Measurements from ENCODE around the gene CFAP46. TPM values are rescaled to one million over a fixed set of nuclear protein-coding genes. Genes with fewer than 3 reads are reported as not detected.

The CFAP46 gene
- total RNA-seq, 2 experiments from 2014 or later = 0.07 TPM; not detected in 1

- intact Hi-C loops (cut with micrococcal nuclease) = no loop called here
- ChIA-PET POLR2A (no interaction called here), CTCF (no interaction called here)
- H3K4me3 Mint-ChIP-seq = no peak overlapping the region
- H3K27me3 Mint-ChIP-seq = no peaks in the 10 kb centered on the region
- H3K4me1 Mint-ChIP-seq (ENCODE audit: low read depth) = peaks cover 9% of the 10 kb centered on the region
- H3K36me3 Mint-ChIP-seq = peaks cover 5% of the 10 kb centered on the region
- no peak for DNase-seq
- no peak overlapping the region for H3K27ac Mint-ChIP-seq
- H3K9me3 Mint-ChIP-seq = no peaks in the 10 kb centered on the region
Observed at GRCh38 chr10:132764108-132764507, 178.3 kb downstream of the CFAP46 start.

GRCh38 chr10:132763545-132763944 lies 178.8 kb downstream of the CFAP46 start:
- ChIA-PET CTCF (no interaction called here), POLR2A (no interaction called here)
- no peak overlapping the region for H3K27ac Mint-ChIP-seq
- H3K9me3 Mint-ChIP-seq = no peaks in the 10 kb centered on the region
- DNase-seq = no peak
- H3K36me3 Mint-ChIP-seq = peaks cover 5% of the 10 kb centered on the region
- H3K4me1 Mint-ChIP-seq (ENCODE audit: low read depth) = peaks cover 9% of the 10 kb centered on the region
- no peaks in the 10 kb centered on the region for H3K27me3 Mint-ChIP-seq
- H3K4me3 Mint-ChIP-seq = no peak overlapping the region
- intact Hi-C loops (cut with micrococcal nuclease) = no loop called here

GRCh38 chr10:132762267-132762666 lies 180.1 kb downstream of the CFAP46 start:
- H3K4me3 Mint-ChIP-seq = no peak overlapping the region
- peaks cover 7% of the 10 kb centered on the region for H3K36me3 Mint-ChIP-seq
- H3K4me1 Mint-ChIP-seq (ENCODE audit: low read depth) = peaks cover 9% of the 10 kb centered on the region
- peak; percentile 42 for DNase-seq
- CTCF ChIA-PET = interaction anchor here (0.9 kb wide), 1 partner anchor 108 kb away, joined by 5 read pairs; no protein-coding TSS in a partner anchor
- POLR2A ChIA-PET = no interaction called here
- no peaks in the 10 kb centered on the region for H3K9me3 Mint-ChIP-seq
- no peaks in the 10 kb centered on the region for H3K27me3 Mint-ChIP-seq
- intact Hi-C loops (cut with micrococcal nuclease) = no loop called here
- no peak overlapping the region for H3K27ac Mint-ChIP-seq

- peaks cover 11% of the 10 kb centered on the region for H3K36me3 Mint-ChIP-seq
- no peak for DNase-seq
- POLR2A ChIA-PET = no interaction called here
- CTCF ChIA-PET = no interaction called here
- H3K27ac Mint-ChIP-seq = no peak overlapping the region
- intact Hi-C loops (cut with micrococcal nuclease) = no loop called here
- no peak overlapping the region for H3K4me3 Mint-ChIP-seq
- no peaks in the 10 kb centered on the region for H3K27me3 Mint-ChIP-seq
- H3K4me1 Mint-ChIP-seq (ENCODE audit: low read depth) = peaks cover 9% of the 10 kb centered on the region
- H3K9me3 Mint-ChIP-seq = peaks cover under 1% of the 10 kb centered on the region
Observed at GRCh38 chr10:132761395-132762060, 180.8 kb downstream of the CFAP46 start.

GRCh38 chr10:132758865-132759264 lies 183.5 kb downstream of the CFAP46 start:
- CTCF ChIA-PET = no interaction called here
- no peak for DNase-seq
- H3K4me1 Mint-ChIP-seq (ENCODE audit: low read depth) = peaks cover 9% of the 10 kb centered on the region
- POLR2A ChIA-PET = no interaction called here
- intact Hi-C loops (cut with micrococcal nuclease) = no loop called here
- peaks cover 27% of the 10 kb centered on the region for H3K36me3 Mint-ChIP-seq
- peaks cover 16% of the 10 kb centered on the region for H3K9me3 Mint-ChIP-seq
- no peak overlapping the region for H3K4me3 Mint-ChIP-seq
- no peaks in the 10 kb centered on the region for H3K27me3 Mint-ChIP-seq
- no peak overlapping the region for H3K27ac Mint-ChIP-seq

Other genes with a start within 250 kb of the CFAP46 start
- gene NKX6-2, start 156.4 kb downstream of the CFAP46 start, total RNA-seq = not detected
- gene ADGRA1, start 145.4 kb upstream of the CFAP46 start, total RNA-seq = not detected
- under 1 TPM; 0.17 to 0.70 TPM for gene KNDC1, start 217.6 kb upstream of the CFAP46 start, total RNA-seq